HCT116 (cell line): ENCODE data around the gene RNF32.

Experiments
- CTCF ChIP-seq, 3 experiments: fragments of 200-600 bp in 1 of 3; sonication (generic) in 1 of 3; IDR thresholded peaks in 2 of 3; conservative IDR thresholded peaks in 1 of 3; 2 replicates each; pipeline ENCODE4 v1.5.1; 2012 to 2017; ENCODE audit warnings: low read depth in 2 of 3, low read length in 2 of 3, antibody characterized with exemption in 1 of 3, borderline replicate concordance in 1 of 3, control low read depth in 1 of 3, mild to moderate bottlenecking in 1 of 3, mixed read lengths in 1 of 3, mixed run types in 1 of 3, moderate library complexity in 1 of 3; ENCODE audit not compliant: insufficient read depth in 1 of 3
- EZH2 ChIP-seq: fragments of 200-600 bp; sonication (generic); IDR thresholded peaks from 2 replicates; pipeline ENCODE4 v1.6.1; 2017; ENCODE audit warnings: antibody characterized with exemption, mixed run types
- JUND ChIP-seq: IDR thresholded peaks from 2 replicates; pipeline ENCODE4 v1.6.1; 2012
- MAX ChIP-seq: IDR thresholded peaks from 2 replicates; pipeline ENCODE4 v1.6.1; 2012
- POLR2AphosphoS5 ChIP-seq: IDR thresholded peaks from 2 replicates; pipeline ENCODE4 v1.6.1; 2011; ENCODE audit warnings: mild to moderate bottlenecking, low read depth, low read length, moderate library complexity
- RAD21 ChIP-seq: IDR thresholded peaks from 2 replicates; pipeline ENCODE4 v1.6.1; 2012; ENCODE audit warnings: low read depth, mild to moderate bottlenecking
- REST ChIP-seq: IDR thresholded peaks from 2 replicates; pipeline ENCODE4 v1.6.1; 2012; ENCODE audit warnings: low read depth

- TF ChIP-seq CTCF (IDR thresholded peaks at IDR 0.05 in 2 of 3, conservative IDR thresholded peaks at IDR 0.05 in 1 of 3; ENCODE audit: borderline replicate concordance in 1 of 3, insufficient read depth in 1 of 3, low read depth in 2 of 3, low read length in 2 of 3) (no peak), RAD21 (no peak), REST (no peak), EZH2 (no peak), POLR2AphosphoS5 (no peak), MAX (no peak), JUND (no peak)
Measured at GRCh38 chr7:156638443-156639077, 2.0 kb upstream of the RNF32 start.
